Endodermal cell (in vitro differentiated cells): ENCODE results near the gene LARGE1. TPM values are rescaled to one million over a fixed set of nuclear protein-coding genes. Genes with fewer than 3 reads are reported as not detected.
A peak's percentile ranks its signal among the peaks of the same experiment; 100 is the strongest.

Source experiments
- DNase-seq: peaks from one replicate; pipeline ENCODE4 v3.0.0-alpha.2; 2017
- H3K27ac ChIP-seq: 2 replicates; pipeline ENCODE4 v1.5.1; 2013; ENCODE audit warnings: mild to moderate bottlenecking, low read depth, low read length, moderate library complexity
- H3K27me3 ChIP-seq: 2 replicates; pipeline ENCODE4 v1.6.1; 2013; ENCODE audit warnings: mild to moderate bottlenecking, low read length, moderate library complexity; ENCODE audit not compliant: insufficient read depth, control insufficient read depth, poor library complexity, severe bottlenecking
- H3K36me3 ChIP-seq: 2 replicates; pipeline ENCODE4 v1.7.0; 2013; ENCODE audit warnings: mild to moderate bottlenecking, low read length, moderate library complexity; ENCODE audit not compliant: control insufficient read depth, insufficient read depth
- H3K4me1 ChIP-seq: one replicate; pipeline ENCODE4 v1.7.0; 2013; ENCODE audit warnings: low read length; ENCODE audit not compliant: control insufficient read depth, insufficient read depth
- H3K4me3 ChIP-seq: 2 replicates; pipeline ENCODE4 v1.5.1; 2013; ENCODE audit warnings: mild to moderate bottlenecking, low read length, moderate library complexity
- H3K9ac ChIP-seq: 2 replicates; pipeline ENCODE4 v1.6.1; 2013; ENCODE audit warnings: mild to moderate bottlenecking, low read length, moderate library complexity; ENCODE audit not compliant: poor library complexity, severe bottlenecking; ENCODE audit errors: extremely low read depth
- H3K9me3 ChIP-seq: 2 replicates; pipeline ENCODE4 v1.6.1; 2013; ENCODE audit warnings: mild to moderate bottlenecking, low read length, moderate library complexity; ENCODE audit not compliant: control insufficient read depth
- H3K27ac Mint-ChIP-seq: 2 replicates; pipeline ENCODE4 v1.8.0; 2020; ENCODE audit warnings: mixed read lengths
- H3K27me3 Mint-ChIP-seq: 2 replicates; pipeline ENCODE4 v1.8.0; 2021; ENCODE audit warnings: mild to moderate bottlenecking, mixed read lengths; ENCODE audit not compliant: insufficient read depth
- H3K36me3 Mint-ChIP-seq: 2 replicates; pipeline ENCODE4 v1.8.0; 2020; ENCODE audit warnings: low read depth, mixed read lengths
- H3K4me1 Mint-ChIP-seq: 2 replicates; pipeline ENCODE4 v1.8.0; 2020; ENCODE audit warnings: mixed read lengths
- H3K4me3 Mint-ChIP-seq: 2 replicates; pipeline ENCODE4 v1.8.0; 2020; ENCODE audit warnings: mild to moderate bottlenecking, moderate library complexity, mixed read lengths
- H3K9me3 Mint-ChIP-seq: 2 replicates; pipeline ENCODE4 v1.8.0; 2020; ENCODE audit warnings: mild to moderate bottlenecking, mixed read lengths
- WGBS, 2 experiments: methylation state at CpG; one replicate each; pipeline versions ENCODE4 v1.1.5 to v1.1.7; 2013; ENCODE audit warnings: missing lambda C conversion rate in 2 of 2, mixed read lengths in 1 of 2; ENCODE audit not compliant: insufficient coverage in 1 of 2, insufficient read length in 1 of 2; 5-methylcytosine and 5-hydroxymethylcytosine counted together
- total RNA-seq, 2 donors: library from RNA; stranded (reverse); fragmentation: NEBNext Ultra II Directional in 1 of 2; extraction: Animal tissue kit (Norgen Biotek cat#: 25700) in 1 of 2; gene quantifications; 2 replicates in 1 of 2; 3 replicates in 1 of 2; pipeline ENCODE4 v1.2.1, GENCODE V29; 2021
- TF ChIP-seq, protein P1 (sequence below): fragments of 200-600 bp; sonication (generic); conservative IDR thresholded peaks from 2 replicates; pipeline ENCODE4 v1.5.0; 2021; ENCODE audit warnings: antibody characterized with exemption, mild to moderate bottlenecking

Gene LARGE1
- total RNA-seq, 2 donors from 2014 or later = 17.5 to 24.3 TPM

- Histone ChIP-seq H3K9me3 (no peaks in the 10 kb centered on the region), H3K9ac (no peak overlapping the region), H3K4me1 (peaks cover 3% of the 10 kb centered on the region), H3K4me3 (no peak overlapping the region), H3K36me3 (no peaks in the 10 kb centered on the region), H3K27ac (no peak overlapping the region), H3K27me3 (no peaks in the 10 kb centered on the region)
- Mint-ChIP-seq H3K4me3 (no peak overlapping the region), H3K4me1 (peaks cover 14% of the 10 kb centered on the region), H3K36me3 (no peaks in the 10 kb centered on the region), H3K9me3 (no peaks in the 10 kb centered on the region), H3K27me3 (no peaks in the 10 kb centered on the region), H3K27ac (no peak overlapping the region)
- TF ChIP-seq, protein P1, sequence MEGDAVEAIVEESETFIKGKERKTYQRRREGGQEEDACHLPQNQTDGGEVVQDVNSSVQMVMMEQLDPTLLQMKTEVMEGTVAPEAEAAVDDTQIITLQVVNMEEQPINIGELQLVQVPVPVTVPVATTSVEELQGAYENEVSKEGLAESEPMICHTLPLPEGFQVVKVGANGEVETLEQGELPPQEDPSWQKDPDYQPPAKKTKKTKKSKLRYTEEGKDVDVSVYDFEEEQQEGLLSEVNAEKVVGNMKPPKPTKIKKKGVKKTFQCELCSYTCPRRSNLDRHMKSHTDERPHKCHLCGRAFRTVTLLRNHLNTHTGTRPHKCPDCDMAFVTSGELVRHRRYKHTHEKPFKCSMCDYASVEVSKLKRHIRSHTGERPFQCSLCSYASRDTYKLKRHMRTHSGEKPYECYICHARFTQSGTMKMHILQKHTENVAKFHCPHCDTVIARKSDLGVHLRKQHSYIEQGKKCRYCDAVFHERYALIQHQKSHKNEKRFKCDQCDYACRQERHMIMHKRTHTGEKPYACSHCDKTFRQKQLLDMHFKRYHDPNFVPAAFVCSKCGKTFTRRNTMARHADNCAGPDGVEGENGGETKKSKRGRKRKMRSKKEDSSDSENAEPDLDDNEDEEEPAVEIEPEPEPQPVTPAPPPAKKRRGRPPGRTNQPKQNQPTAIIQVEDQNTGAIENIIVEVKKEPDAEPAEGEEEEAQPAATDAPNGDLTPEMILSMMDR = no peak
- DNase-seq = no peak
- 100% methylated on average over 1 of the region's 1 CpG; no CpG with 5 or more reads in 1 of the 2 experiments for WGBS, 2 experiments
Measured at GRCh38 chr22:33598821-33599220, 321.5 kb downstream of the LARGE1 start.

- Mint-ChIP-seq H3K27ac (no peak overlapping the region), H3K27me3 (no peaks in the 10 kb centered on the region), H3K4me1 (peaks cover 14% of the 10 kb centered on the region), H3K36me3 (no peaks in the 10 kb centered on the region), H3K9me3 (no peaks in the 10 kb centered on the region), H3K4me3 (no peak overlapping the region)
- Histone ChIP-seq H3K36me3 (no peaks in the 10 kb centered on the region), H3K9me3 (no peaks in the 10 kb centered on the region), H3K27me3 (no peaks in the 10 kb centered on the region), H3K4me3 (peak overlapping the region; percentile 31), H3K9ac (no peak overlapping the region), H3K4me1 (peaks cover 3% of the 10 kb centered on the region), H3K27ac (no peak overlapping the region)
- WGBS, 2 experiments = 82 to 96% methylated on average over 5 to 6 of the region's 6 CpGs
- DNase-seq = no peak
- TF ChIP-seq, protein P1 = peak; percentile 41
Measured at GRCh38 chr22:33597274-33597985, 322.8 kb downstream of the LARGE1 start.

GRCh38 chr22:33593818-33594217, 326.5 kb downstream of the LARGE1 start:
- Mint-ChIP-seq H3K27ac (no peak overlapping the region), H3K27me3 (no peaks in the 10 kb centered on the region), H3K4me1 (peaks cover 12% of the 10 kb centered on the region), H3K9me3 (no peaks in the 10 kb centered on the region), H3K36me3 (no peaks in the 10 kb centered on the region), H3K4me3 (no peak overlapping the region)
- H3K27me3 ChIP-seq = no peaks in the 10 kb centered on the region
- TF ChIP-seq, protein P1 = no peak
- H3K4me1 ChIP-seq = peaks cover 3% of the 10 kb centered on the region
- H3K9ac ChIP-seq = no peak overlapping the region
- H3K4me3 ChIP-seq = no peak overlapping the region
- no peak for DNase-seq
- WGBS, 2 experiments = 96 to 100% methylated on average over 3 to 5 of the region's 5 CpGs
- no peak overlapping the region for H3K27ac ChIP-seq
- H3K36me3 ChIP-seq = no peaks in the 10 kb centered on the region
- no peaks in the 10 kb centered on the region for H3K9me3 ChIP-seq
